ENCODE results near the gene RHBDD1.

The RHBDD1 gene

DNA sequence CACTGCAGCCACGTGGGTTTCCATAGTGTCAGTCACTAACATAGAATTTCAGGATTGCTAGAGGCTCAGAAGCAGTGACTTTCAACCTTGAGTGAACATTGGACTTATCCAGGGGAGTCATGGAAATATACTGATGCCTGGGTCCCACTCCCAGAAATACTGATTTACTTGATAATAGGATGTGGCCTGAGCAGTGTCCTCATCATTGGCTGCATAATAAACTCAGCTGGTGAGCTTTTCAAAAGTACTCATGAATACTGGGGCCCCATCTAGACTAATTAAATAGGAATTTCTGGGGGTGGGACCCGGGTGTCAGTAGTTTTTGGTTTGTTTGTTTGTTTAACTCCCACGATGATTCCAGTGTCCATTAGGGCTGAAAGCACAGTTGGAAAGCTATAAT, 186.8 kb downstream of the RHBDD1 start:
- TF ChIP-seq, protein P1, sequence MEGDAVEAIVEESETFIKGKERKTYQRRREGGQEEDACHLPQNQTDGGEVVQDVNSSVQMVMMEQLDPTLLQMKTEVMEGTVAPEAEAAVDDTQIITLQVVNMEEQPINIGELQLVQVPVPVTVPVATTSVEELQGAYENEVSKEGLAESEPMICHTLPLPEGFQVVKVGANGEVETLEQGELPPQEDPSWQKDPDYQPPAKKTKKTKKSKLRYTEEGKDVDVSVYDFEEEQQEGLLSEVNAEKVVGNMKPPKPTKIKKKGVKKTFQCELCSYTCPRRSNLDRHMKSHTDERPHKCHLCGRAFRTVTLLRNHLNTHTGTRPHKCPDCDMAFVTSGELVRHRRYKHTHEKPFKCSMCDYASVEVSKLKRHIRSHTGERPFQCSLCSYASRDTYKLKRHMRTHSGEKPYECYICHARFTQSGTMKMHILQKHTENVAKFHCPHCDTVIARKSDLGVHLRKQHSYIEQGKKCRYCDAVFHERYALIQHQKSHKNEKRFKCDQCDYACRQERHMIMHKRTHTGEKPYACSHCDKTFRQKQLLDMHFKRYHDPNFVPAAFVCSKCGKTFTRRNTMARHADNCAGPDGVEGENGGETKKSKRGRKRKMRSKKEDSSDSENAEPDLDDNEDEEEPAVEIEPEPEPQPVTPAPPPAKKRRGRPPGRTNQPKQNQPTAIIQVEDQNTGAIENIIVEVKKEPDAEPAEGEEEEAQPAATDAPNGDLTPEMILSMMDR (IDR thresholded peaks at IDR 0.05; ENCODE audit: unreplicated experiment in 3 of 3) = no peak
- no peaks in the 10 kb centered on the region for H3K36me3 Mint-ChIP-seq (ENCODE audit: low read depth)
- H3K4me3 Mint-ChIP-seq = no peak overlapping the region
- H3K9me3 Mint-ChIP-seq = no peaks in the 10 kb centered on the region
- H3K4me1 Mint-ChIP-seq = no peaks in the 10 kb centered on the region
- H3K27me3 Mint-ChIP-seq (ENCODE audit: low read depth) = no peaks in the 10 kb centered on the region
- no peak overlapping the region for H3K27ac Mint-ChIP-seq

DNA sequence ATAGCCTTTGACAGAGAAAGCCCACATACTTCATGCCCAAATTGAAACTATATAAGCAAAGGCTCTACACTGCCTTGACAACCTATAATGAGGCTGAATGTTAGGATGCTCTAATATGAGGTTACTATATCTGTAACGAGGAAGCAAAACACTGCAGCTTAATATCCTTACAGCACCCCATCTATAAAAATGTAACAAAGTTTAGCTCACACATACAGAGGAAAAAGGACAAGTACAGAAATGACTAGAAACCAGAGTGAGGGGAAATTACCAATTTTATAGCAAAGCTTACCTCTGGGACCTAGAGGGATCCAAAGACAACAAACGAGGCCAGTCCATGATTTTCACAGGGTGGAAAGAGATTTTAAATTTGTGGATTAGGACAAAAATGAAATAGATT, 189.7 kb downstream of the RHBDD1 start:
- Mint-ChIP-seq H3K36me3 (ENCODE audit: low read depth) (no peaks in the 10 kb centered on the region), H3K4me3 (no peak overlapping the region), H3K4me1 (no peaks in the 10 kb centered on the region), H3K27ac (no peak overlapping the region), H3K9me3 (no peaks in the 10 kb centered on the region), H3K27me3 (ENCODE audit: low read depth) (no peaks in the 10 kb centered on the region)
- TF ChIP-seq, protein P1 (IDR thresholded peaks at IDR 0.05; ENCODE audit: unreplicated experiment in 3 of 3) = no peak

DNA sequence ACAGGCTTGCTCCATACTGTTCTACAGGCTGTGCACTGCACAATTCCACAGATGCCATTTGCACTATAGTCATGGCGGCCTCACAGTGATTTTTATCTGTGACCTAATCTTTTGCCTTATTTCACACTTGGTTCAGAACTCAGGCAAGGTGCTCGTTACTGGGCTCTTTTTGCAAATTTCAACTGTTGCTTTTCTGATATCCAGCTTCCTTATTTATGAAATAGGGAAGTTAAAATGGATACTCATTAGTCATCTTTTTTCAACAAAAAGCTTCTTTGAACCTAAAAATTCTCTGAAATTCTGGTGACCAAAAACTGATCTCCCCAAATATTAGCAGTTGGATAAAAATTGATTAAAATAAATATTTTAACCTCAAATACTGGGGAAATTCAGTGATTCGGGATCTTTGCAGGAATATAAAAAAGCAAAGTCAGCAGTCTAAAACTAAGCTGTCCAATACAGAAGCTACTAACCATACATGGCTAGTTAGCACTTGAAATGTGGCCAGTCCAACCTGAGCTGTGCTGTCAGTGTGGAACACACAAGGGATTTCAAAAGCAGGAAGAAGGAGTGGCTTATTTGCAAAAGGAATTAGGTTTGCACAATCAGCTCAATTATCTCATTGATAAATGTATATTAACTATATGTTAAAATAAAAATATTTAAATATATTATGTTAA, 193.7 kb downstream of the RHBDD1 start:
- Mint-ChIP-seq H3K27ac (no peak overlapping the region), H3K9me3 (no peaks in the 10 kb centered on the region), H3K4me3 (no peak overlapping the region), H3K36me3 (ENCODE audit: low read depth) (no peaks in the 10 kb centered on the region), H3K27me3 (ENCODE audit: low read depth) (peaks cover 3% of the 10 kb centered on the region), H3K4me1 (no peaks in the 10 kb centered on the region)
- TF ChIP-seq, protein P1 (IDR thresholded peaks at IDR 0.05; ENCODE audit: unreplicated experiment in 3 of 3) = no peak

DNA sequence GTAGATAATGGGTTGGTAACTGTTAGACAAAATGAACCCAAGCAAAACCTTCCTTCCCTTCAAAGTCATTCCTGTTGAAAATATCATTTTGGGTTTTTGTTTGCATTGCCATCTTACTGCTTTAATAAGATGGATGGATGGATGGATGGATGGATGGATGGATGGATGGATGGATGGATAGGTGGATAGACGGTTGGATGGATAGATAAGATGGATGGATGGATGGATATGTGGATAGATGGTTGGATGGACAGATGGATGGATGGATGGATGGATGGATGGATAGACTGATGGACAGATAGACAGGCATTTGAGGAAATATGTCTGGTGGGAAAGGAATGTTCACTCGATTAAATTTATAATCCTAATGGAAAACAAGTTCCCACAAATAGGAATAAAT, 194.9 kb downstream of the RHBDD1 start:
- Mint-ChIP-seq H3K4me3 (no peak overlapping the region), H3K27me3 (ENCODE audit: low read depth) (peaks cover 3% of the 10 kb centered on the region), H3K27ac (no peak overlapping the region), H3K9me3 (no peaks in the 10 kb centered on the region), H3K36me3 (ENCODE audit: low read depth) (no peaks in the 10 kb centered on the region), H3K4me1 (no peaks in the 10 kb centered on the region)
- TF ChIP-seq, protein P1 (IDR thresholded peaks at IDR 0.05; ENCODE audit: unreplicated experiment in 3 of 3) = no peak

DNA sequence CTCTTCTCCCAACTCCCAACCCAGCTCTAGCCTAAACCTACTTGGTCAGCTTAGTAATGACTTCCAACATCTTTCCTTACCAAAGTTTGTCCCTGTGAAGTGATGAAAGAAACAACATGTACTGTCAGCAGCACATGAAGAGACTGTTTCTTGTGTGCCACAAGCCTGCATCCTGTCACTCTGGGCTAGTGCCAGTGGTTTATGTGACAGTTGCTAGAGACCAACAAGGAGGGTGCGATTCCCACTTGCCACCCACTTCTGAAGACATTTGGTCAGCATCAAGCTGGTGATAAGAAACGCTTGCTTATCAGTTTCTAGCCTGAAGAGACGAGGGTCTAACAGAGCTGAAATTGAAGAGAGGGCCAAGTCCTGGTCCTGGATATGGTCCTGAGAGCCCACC, 195.5 kb downstream of the RHBDD1 start:
- Mint-ChIP-seq H3K9me3 (no peaks in the 10 kb centered on the region), H3K36me3 (ENCODE audit: low read depth) (no peaks in the 10 kb centered on the region), H3K4me3 (no peak overlapping the region), H3K4me1 (no peaks in the 10 kb centered on the region), H3K27ac (no peak overlapping the region), H3K27me3 (ENCODE audit: low read depth) (peaks cover 3% of the 10 kb centered on the region)
- TF ChIP-seq, protein P1 (IDR thresholded peaks at IDR 0.05; ENCODE audit: unreplicated experiment in 3 of 3) = no peak

DNA sequence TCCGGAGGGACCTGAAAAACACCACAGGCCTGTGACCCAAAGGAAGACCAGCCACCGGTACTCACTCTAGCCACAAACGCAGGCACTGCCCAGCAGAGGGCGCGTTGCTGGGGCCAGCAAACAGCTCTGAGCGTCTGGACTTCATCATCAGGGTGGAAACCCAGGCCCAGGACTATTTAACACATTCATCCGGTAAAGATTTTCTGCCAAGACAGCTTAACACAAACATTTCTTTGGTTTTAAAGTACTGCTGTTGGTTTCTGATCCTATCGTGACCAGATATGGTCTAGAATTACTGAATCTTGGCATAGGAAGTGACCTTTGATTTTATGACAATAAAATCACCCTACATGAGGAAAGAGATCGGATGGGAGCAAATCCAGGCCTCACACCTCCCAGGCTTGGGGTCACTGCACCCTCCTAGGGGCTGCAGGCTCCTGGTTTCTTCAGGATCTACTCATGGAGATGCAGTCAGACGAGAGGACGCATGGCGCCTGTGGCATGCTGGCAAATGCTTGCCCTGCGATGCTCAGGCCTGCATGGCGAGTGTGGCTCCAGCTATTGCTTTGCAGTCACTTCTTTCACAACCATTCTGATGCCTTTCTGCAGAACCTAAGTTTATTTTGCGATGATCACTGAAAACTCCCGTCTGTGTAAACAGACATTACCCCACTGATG, 197.8 kb downstream of the RHBDD1 start:
- Mint-ChIP-seq H3K4me1 (no peaks in the 10 kb centered on the region), H3K27me3 (ENCODE audit: low read depth) (peaks cover 3% of the 10 kb centered on the region), H3K27ac (no peak overlapping the region), H3K36me3 (ENCODE audit: low read depth) (no peaks in the 10 kb centered on the region), H3K4me3 (no peak overlapping the region), H3K9me3 (no peaks in the 10 kb centered on the region)
- TF ChIP-seq, protein P1 (IDR thresholded peaks at IDR 0.05; ENCODE audit: unreplicated experiment in 3 of 3) = peak; percentile 31 to 70 (median 53)

Data from nephron (organoid).